ENCODE data around the gene TRMT11. TPM values are rescaled to one million over a fixed set of nuclear protein-coding genes. Genes with fewer than 3 reads are reported as not detected.

Gene TRMT11
- total and polyA plus RNA-seq, 9 of the 15 experiments (the other 6 are each of a cell fraction or from before 2014, with no cell fraction given), result 38.8 to 88.0 (median 59.8) TPM

- peak; percentile 30; the same call in 1 of the 2 replicates for TF ChIP-seq ZBTB40 (IDR thresholded peaks at IDR 0.05)
- no peak for TF ChIP-seq ZBTB40 (CRISPR knock-in tag; IDR thresholded peaks at IDR 0.05)
- TF ChIP-seq REST (IDR thresholded peaks at IDR 0.05; ENCODE audit: borderline replicate concordance), result no peak
- no peak for TF ChIP-seq REST (CRISPR knock-in tag; IDR thresholded peaks at IDR 0.05; ENCODE audit: low read depth)
- TF ChIP-seq ZC3H8 (IDR thresholded peaks at IDR 0.05), result no peak
- no peak for TF ChIP-seq POLR2A (conservative IDR thresholded peaks at IDR 0.05)
- no peak for TF ChIP-seq PURB (CRISPR knock-in tag; IDR thresholded peaks at IDR 0.05; ENCODE audit: low read depth)
- TF ChIP-seq RBFOX2 (IDR thresholded peaks at IDR 0.05; ENCODE audit: low read depth, low read length), result no peak
- no peak for TF ChIP-seq CBX5 (IDR thresholded peaks at IDR 0.05; ENCODE audit: borderline replicate concordance, low read depth)
- TF ChIP-seq HOXB6 (CRISPR knock-in tag; IDR thresholded peaks at IDR 0.05; ENCODE audit: borderline replicate concordance), result no peak
- TF ChIP-seq CEBPG (CRISPR knock-in tag; IDR thresholded peaks at IDR 0.05), result no peak
- peak; percentile 39 to 67; a peak in 3 of 4 replicates for TF ChIP-seq CEBPG (tag; conservative IDR thresholded peaks at IDR 0.05 in 1 of 2, IDR thresholded peaks at IDR 0.05 in 1 of 2)
These were observed 40.8 kb upstream of the TRMT11 start (continued) for GRCh38 chr6:125945378-125946141.

All from K562 (cell line).